ENCODE results near the gene PAK2. TPM values are rescaled to one million over a fixed set of nuclear protein-coding genes. Genes with fewer than 3 reads are reported as not detected.

PAK2 gene
- total and polyA plus RNA-seq, 9 of the 15 experiments (the other 6 are each of a cell fraction or from before 2014, with no cell fraction given) = 13.2 to 72.4 (median 35.7) TPM

DNA sequence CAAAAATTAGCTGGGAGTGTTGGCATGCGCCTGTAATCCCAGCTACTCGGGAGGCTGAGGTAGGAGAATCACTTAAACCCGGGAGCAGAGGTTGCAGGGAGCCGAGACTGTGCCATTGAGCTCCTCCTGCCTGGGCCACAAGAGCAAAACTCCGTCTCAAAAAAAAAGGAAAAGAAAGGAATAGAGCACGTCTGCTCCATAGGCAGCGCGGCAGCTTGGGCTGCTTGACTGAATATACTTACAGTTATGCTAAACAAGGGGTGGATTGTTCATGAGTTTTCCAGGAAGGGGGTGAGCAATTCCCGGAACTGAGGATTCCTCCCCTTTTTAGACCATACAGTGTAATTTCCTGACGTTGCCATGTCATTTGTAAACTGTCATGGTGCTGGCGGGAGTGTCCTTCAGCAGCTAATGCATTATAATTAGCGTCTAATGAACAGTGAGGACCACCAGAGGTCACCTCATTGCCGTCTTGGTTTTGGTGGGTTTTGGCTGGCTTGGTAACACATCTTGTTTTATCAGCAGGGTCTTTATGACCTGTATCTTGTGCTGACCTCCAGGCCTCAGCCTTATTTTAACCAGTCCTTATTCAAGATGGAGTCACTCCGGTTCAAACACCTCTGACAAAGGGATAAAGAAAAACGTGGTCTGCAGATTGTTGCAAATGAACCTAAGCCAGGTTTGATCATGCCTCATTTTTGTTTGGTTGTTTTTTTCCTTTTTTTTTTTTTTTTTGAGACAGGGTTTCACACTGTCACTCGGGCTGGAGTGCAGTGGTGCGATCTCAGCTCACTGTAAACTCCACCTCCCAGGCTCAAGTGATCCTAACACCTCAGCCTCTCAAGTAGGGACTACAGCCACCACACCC lies 103.1 kb downstream of the PAK2 start (continued):
- TF ChIP-seq CTCF (IDR thresholded peaks at IDR 0.05 in 2 of 3, conservative IDR thresholded peaks at IDR 0.05 in 1 of 3; ENCODE audit: insufficient read depth in 2 of 3, low read depth in 1 of 3, low read length in 3 of 3) (peak in 2 of 3 experiments; percentile 19 to 30; a peak in 3 of 6 replicates), E2F1 (CRISPR knock-in tag; IDR thresholded peaks at IDR 0.05) (peak; percentile 60; the same call in 1 of the 2 replicates), ZNF217 (CRISPR knock-in tag; IDR thresholded peaks at IDR 0.05) (no peak), GTF2F1 (IDR thresholded peaks at IDR 0.05; ENCODE audit: low read depth, low read length) (no peak), TCF7L2 (IDR thresholded peaks at IDR 0.05; ENCODE audit: low read depth, low read length) (no peak), WHSC1 (IDR thresholded peaks at IDR 0.05; ENCODE audit: low read length) (no peak), SRSF1 (IDR thresholded peaks at IDR 0.05; ENCODE audit: low read depth, low read length) (no peak), ZNF263 (CRISPR knock-in tag; IDR thresholded peaks at IDR 0.05; ENCODE audit: borderline replicate concordance) (no peak), ATF3 (IDR thresholded peaks at IDR 0.05) (peak; percentile 59; the same call in 1 of the 2 replicates), ATF3 (CRISPR knock-in tag; conservative IDR thresholded peaks at IDR 0.05) (no peak; the same call in 1 of the 2 replicates), HNRNPLL (IDR thresholded peaks at IDR 0.05; ENCODE audit: low read depth, low read length, poor library complexity, severe bottlenecking) (no peak), ZNF232 (CRISPR knock-in tag; IDR thresholded peaks at IDR 0.05) (no peak), NFYB (IDR thresholded peaks at IDR 0.05; ENCODE audit: extremely low read depth, insufficient read length) (no peak), ELF4 (CRISPR knock-in tag; IDR thresholded peaks at IDR 0.05) (peak; percentile 99), NFIX (CRISPR knock-in tag; IDR thresholded peaks at IDR 0.05; ENCODE audit: low read depth) (peak; percentile 86), SAFB2 (IDR thresholded peaks at IDR 0.05; ENCODE audit: borderline replicate concordance, low read depth, low read length, severe bottlenecking) (no peak)
- TF ChIP-seq, protein P1, sequence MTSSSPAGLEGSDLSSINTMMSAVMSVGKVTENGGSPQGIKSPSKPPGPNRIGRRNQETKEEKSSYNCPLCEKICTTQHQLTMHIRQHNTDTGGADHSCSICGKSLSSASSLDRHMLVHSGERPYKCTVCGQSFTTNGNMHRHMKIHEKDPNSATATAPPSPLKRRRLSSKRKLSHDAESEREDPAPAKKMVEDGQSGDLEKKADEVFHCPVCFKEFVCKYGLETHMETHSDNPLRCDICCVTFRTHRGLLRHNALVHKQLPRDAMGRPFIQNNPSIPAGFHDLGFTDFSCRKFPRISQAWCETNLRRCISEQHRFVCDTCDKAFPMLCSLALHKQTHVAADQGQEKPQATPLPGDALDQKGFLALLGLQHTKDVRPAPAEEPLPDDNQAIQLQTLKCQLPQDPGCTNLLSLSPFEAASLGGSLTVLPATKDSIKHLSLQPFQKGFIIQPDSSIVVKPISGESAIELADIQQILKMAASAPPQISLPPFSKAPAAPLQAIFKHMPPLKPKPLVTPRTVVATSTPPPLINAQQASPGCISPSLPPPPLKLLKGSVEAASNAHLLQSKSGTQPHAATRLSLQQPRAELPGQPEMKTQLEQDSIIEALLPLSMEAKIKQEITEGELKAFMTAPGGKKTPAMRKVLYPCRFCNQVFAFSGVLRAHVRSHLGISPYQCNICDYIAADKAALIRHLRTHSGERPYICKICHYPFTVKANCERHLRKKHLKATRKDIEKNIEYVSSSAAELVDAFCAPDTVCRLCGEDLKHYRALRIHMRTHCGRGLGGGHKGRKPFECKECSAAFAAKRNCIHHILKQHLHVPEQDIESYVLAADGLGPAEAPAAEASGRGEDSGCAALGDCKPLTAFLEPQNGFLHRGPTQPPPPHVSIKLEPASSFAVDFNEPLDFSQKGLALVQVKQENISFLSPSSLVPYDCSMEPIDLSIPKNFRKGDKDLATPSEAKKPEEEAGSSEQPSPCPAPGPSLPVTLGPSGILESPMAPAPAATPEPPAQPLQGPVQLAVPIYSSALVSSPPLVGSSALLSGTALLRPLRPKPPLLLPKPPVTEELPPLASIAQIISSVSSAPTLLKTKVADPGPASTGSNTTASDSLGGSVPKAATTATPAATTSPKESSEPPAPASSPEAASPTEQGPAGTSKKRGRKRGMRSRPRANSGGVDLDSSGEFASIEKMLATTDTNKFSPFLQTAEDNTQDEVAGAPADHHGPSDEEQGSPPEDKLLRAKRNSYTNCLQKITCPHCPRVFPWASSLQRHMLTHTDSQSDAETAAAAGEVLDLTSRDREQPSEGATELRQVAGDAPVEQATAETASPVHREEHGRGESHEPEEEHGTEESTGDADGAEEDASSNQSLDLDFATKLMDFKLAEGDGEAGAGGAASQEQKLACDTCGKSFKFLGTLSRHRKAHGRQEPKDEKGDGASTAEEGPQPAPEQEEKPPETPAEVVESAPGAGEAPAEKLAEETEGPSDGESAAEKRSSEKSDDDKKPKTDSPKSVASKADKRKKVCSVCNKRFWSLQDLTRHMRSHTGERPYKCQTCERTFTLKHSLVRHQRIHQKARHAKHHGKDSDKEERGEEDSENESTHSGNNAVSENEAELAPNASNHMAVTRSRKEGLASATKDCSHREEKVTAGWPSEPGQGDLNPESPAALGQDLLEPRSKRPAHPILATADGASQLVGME (CRISPR knock-in tag; IDR thresholded peaks at IDR 0.05) = peak; percentile 100
